B cell (primary cell): ENCODE data around the gene KDM5C. TPM values are rescaled to one million over a fixed set of nuclear protein-coding genes. Genes with fewer than 3 reads are reported as not detected.
A peak's percentile ranks its signal among the peaks of the same experiment; 100 is the strongest.

ENCODE experiments used
- ATAC-seq: fragments of 200-7000 bp; cut with Tn5 transposase; one replicate; pipeline ENCODE4 v1.10.0; 2021; ENCODE audit warnings: low read depth, mild to moderate bottlenecking, moderate number of reproducible peaks, moderate library complexity
- CTCF ChIA-PET: fragments of 350-600 bp; sonication (Branson Sonifier 250); formaldehyde crosslinking; loops from one replicate; lab custom pipeline; 2021; ENCODE audit warnings: antibody characterized with exemption, inconsistent platforms; lab: Charles Lee
- POLR2A ChIA-PET: fragments of 350-600 bp; sonication (Branson Sonifier 250); formaldehyde crosslinking; loops from one replicate; lab custom pipeline; 2021; ENCODE audit warnings: antibody characterized with exemption; lab: Charles Lee
- DNase-seq: peaks from one replicate; pipeline ENCODE4 v3.0.0; 2013
- H2AFZ ChIP-seq: 2 replicates; pipeline ENCODE4 v1.6.1; 2012; ENCODE audit warnings: mild to moderate bottlenecking, low read depth, low read length; ENCODE audit not compliant: insufficient read depth, poor library complexity, severe bottlenecking
- H3K27ac ChIP-seq, 2 donors: 1 replicate in 1 of 2; 2 replicates in 1 of 2; pipeline ENCODE4 v1.5.1; 2012 to 2013; ENCODE audit warnings: low read length in 2 of 2, mild to moderate bottlenecking in 2 of 2, moderate library complexity in 1 of 2
- H3K27me3 ChIP-seq, 4 experiments: fragments of 200-600 bp in 1 of 4; sonication (generic) in 1 of 4; replicated peaks in 1 of 4; 1 replicate in 2 of 4; 2 replicates in 2 of 4; pipeline versions ENCODE4 v1.6.1 to v1.7.0; 2013 to 2016; ENCODE audit warnings: low read length in 3 of 4, mild to moderate bottlenecking in 2 of 4, mixed read lengths in 1 of 4, moderate library complexity in 1 of 4; ENCODE audit not compliant: insufficient read depth in 4 of 4, control insufficient read depth in 3 of 4; ENCODE audit errors: control extremely low read depth in 1 of 4
- H3K36me3 ChIP-seq, 2 experiments: replicated peaks in 1 of 2; 1 replicate in 1 of 2; 2 replicates in 1 of 2; pipeline versions ENCODE4 v1.6.1 to v1.7.1; 2013; ENCODE audit warnings: low read length in 1 of 2; ENCODE audit not compliant: insufficient read depth in 2 of 2, control insufficient read depth in 1 of 2; ENCODE audit errors: control extremely low read depth in 1 of 2, extremely low read depth in 1 of 2
- H3K4me1 ChIP-seq, 2 donors: fragments of 200-600 bp in 1 of 2; sonication (generic) in 1 of 2; 1 replicate in 1 of 2; 2 replicates in 1 of 2; pipeline versions ENCODE4 v1.5.1 to v1.6.1; 2013 to 2017; ENCODE audit warnings: low read length in 2 of 2; ENCODE audit not compliant: control insufficient read depth in 2 of 2, insufficient read depth in 2 of 2
- H3K4me2 ChIP-seq: replicated peaks from 2 replicates; pipeline ENCODE3; 2012; ENCODE audit warnings: mild to moderate bottlenecking, low read depth, low read length; ENCODE audit not compliant: poor library complexity, severe bottlenecking
- H3K4me3 ChIP-seq, 5 experiments: fragments of 200-600 bp in 1 of 5; sonication (generic) in 1 of 5; 1 replicate in 3 of 5; 2 replicates in 2 of 5; pipeline versions ENCODE4 v1.5.1 to v1.7.0; 2011 to 2016; ENCODE audit warnings: low read length in 4 of 5, mild to moderate bottlenecking in 4 of 5, low read depth in 2 of 5, control low read depth in 1 of 5, moderate library complexity in 1 of 5; ENCODE audit not compliant: insufficient read depth in 1 of 5; ENCODE audit errors: control extremely low read depth in 1 of 5, extremely low read depth in 1 of 5
- H3K79me2 ChIP-seq: fragments of 200-600 bp; sonication (generic); one replicate; pipeline ENCODE4 v1.6.0; 2016; ENCODE audit warnings: low read length; ENCODE audit not compliant: control insufficient read depth, insufficient read depth
- H3K9ac ChIP-seq: fragments of 200-600 bp; sonication (generic); 2 replicates; pipeline ENCODE4 v1.6.1; 2017; ENCODE audit warnings: mild to moderate bottlenecking, low read length, moderate library complexity
- H3K9me3 ChIP-seq, 3 donors: one replicate each; pipeline versions ENCODE4 v1.6.1 to v1.7.1; 2013; ENCODE audit warnings: low read length in 2 of 3; ENCODE audit not compliant: control insufficient read depth in 2 of 3, insufficient read depth in 1 of 3; ENCODE audit errors: control extremely low read depth in 1 of 3
- H4K20me1 ChIP-seq: 2 replicates; pipeline ENCODE4 v1.6.0; 2012; ENCODE audit warnings: mild to moderate bottlenecking, low read length; ENCODE audit not compliant: insufficient read depth, control insufficient read depth, poor library complexity, severe bottlenecking
- H3K27ac Mint-ChIP-seq: one replicate; pipeline ENCODE4 v1.8.0; 2021; ENCODE audit warnings: mixed read lengths
- H3K27me3 Mint-ChIP-seq: one replicate; pipeline ENCODE4 v1.8.0; 2021; ENCODE audit warnings: mixed read lengths
- H3K4me1 Mint-ChIP-seq: one replicate; pipeline ENCODE4 v1.8.0; 2021; ENCODE audit warnings: mixed read lengths
- H3K4me3 Mint-ChIP-seq: one replicate; pipeline ENCODE4 v1.8.0; 2021; ENCODE audit warnings: mixed read lengths
- H3K9me3 Mint-ChIP-seq: one replicate; pipeline ENCODE4 v1.8.0; 2022; ENCODE audit warnings: mixed read lengths; ENCODE audit not compliant: insufficient read depth
- CTCF ChIP-seq: fragments of 200-600 bp; IDR thresholded peaks from one replicate; pipeline ENCODE4 v1.8.0; 2022; ENCODE audit warnings: antibody characterized with exemption, mild to moderate bottlenecking
- EZH2 ChIP-seq: IDR thresholded peaks from 2 replicates; pipeline ENCODE4 v1.6.1; 2012; ENCODE audit warnings: borderline replicate concordance, low read depth, mild to moderate bottlenecking, moderate library complexity, low read length; ENCODE audit not compliant: insufficient read depth, poor library complexity, severe bottlenecking
- WGBS: methylation state at CpG from one replicate; pipeline ENCODE4 v1.1.5; 2013; ENCODE audit warnings: missing lambda C conversion rate; ENCODE audit not compliant: insufficient coverage; 5-methylcytosine and 5-hydroxymethylcytosine counted together
- intact Hi-C: fragments of 100-400 bp; cut with micrococcal nuclease; formaldehyde crosslinking; loops from one replicate; pipeline ENCODE4 v1.10.0; 2022
- polyA plus RNA-seq: library from polyadenylated mRNA; depleted of rRNA; stranded (reverse); fragments of >200 nt; gene quantifications from 2 replicates; pipeline ENCODE4 v1.2.3, GENCODE V29; 2012
- total RNA-seq, 2 donors: library from RNA; stranded (reverse); fragments of 120-200 nt in 1 of 2; gene quantifications; 1 replicate in 1 of 2; 2 replicates in 1 of 2; pipeline versions ENCODE4 v1.2.3 to v1.2.4, GENCODE V29; 2013 to 2022

The KDM5C gene
- total and polyA plus RNA-seq, 2 donors (not counting 1 experiment from before 2014, with no cell fraction given) = 116 to 138 TPM

- Histone ChIP-seq H4K20me1 (peaks cover 58% of the 10 kb centered on the region), H3K27me3 (no peaks in the 10 kb centered on the region), H3K4me3 (peak overlapping the region; percentile 12 to 100 (median 96)), H2AFZ (no peak overlapping the region), H3K9ac (peak overlapping the region; percentile 100), H3K36me3 (peaks cover 0 to 25% of the 10 kb centered on the region in 2 experiments), H3K4me2 (peak overlapping the region; percentile 87), H3K4me1 (peaks cover 31 to 34% of the 10 kb centered on the region in 2 donors), H3K27ac (peak overlapping the region in 1 of 2 donors; percentile 97), H3K9me3 (no peaks in the 10 kb centered on the region), H3K79me2 (peaks cover 61% of the 10 kb centered on the region)
- Mint-ChIP-seq H3K4me3 (peak overlapping the region; percentile 96), H3K9me3 (no peaks in the 10 kb centered on the region), H3K27me3 (no peaks in the 10 kb centered on the region), H3K27ac (peak overlapping the region; percentile 71), H3K4me1 (peaks cover 32% of the 10 kb centered on the region)
- ChIA-PET CTCF (no interaction called here), POLR2A (no interaction called here)
- TF ChIP-seq CTCF (no peak), EZH2 (no peak)
- intact Hi-C loops = loop anchor here (10.0 kb wide), 2 partner anchors 148 to 212 kb away; partner anchors contain the start of gene HSD17B10
- DNase-seq (no peak), ATAC-seq (no peak)
- 65% methylated on average over 2 of the region's 2 CpGs for WGBS
Observed at GRCh38 chrX:53223068-53223693, 1.8 kb downstream of the KDM5C start.

- ATAC-seq (no peak), DNase-seq (no peak)
- H3K4me3 Mint-ChIP-seq = no peak overlapping the region
- H3K9ac ChIP-seq = no peak overlapping the region
- intact Hi-C loops = no loop called here
- no peak for TF ChIP-seq EZH2
- TF ChIP-seq CTCF = no peak
- no peak overlapping the region for H3K27ac Mint-ChIP-seq
- H3K9me3 ChIP-seq = no peaks in the 10 kb centered on the region
- no peak overlapping the region for H2AFZ ChIP-seq
- no peaks in the 10 kb centered on the region for H3K27me3 Mint-ChIP-seq
- H3K27me3 ChIP-seq = no peaks in the 10 kb centered on the region
- peaks cover 0 to 59% of the 10 kb centered on the region in 2 experiments for H3K36me3 ChIP-seq
- H3K27ac ChIP-seq = no peak overlapping the region
- ChIA-PET CTCF (no interaction called here), POLR2A (no interaction called here)
- H3K9me3 Mint-ChIP-seq = no peaks in the 10 kb centered on the region
- no peaks in the 10 kb centered on the region for H3K4me1 Mint-ChIP-seq
- H3K4me1 ChIP-seq = no peaks in the 10 kb centered on the region
- WGBS = 94% methylated on average over 4 of the region's 9 CpGs
- H3K4me2 ChIP-seq = no peak overlapping the region
- H3K4me3 ChIP-seq = no peak overlapping the region
- peaks cover 8% of the 10 kb centered on the region for H4K20me1 ChIP-seq
- H3K79me2 ChIP-seq = no peaks in the 10 kb centered on the region
Observed at GRCh38 chrX:53211391-53211978, 13.5 kb downstream of the KDM5C start.
